Gastrocnemius medialis (tissue), 4 donors: ENCODE results near the gene OR2AJ1. TPM values are rescaled to one million over a fixed set of nuclear protein-coding genes. Genes with fewer than 3 reads are reported as not detected.

Experiments used
- ATAC-seq, 2 donors: fragments of 150-250 bp; one replicate each; pipeline ENCODE4 v1.9.1; 2016
- DNase-seq, 2 donors: peaks; one replicate each; pipeline ENCODE4 v3.0.0-alpha.2; 2019
- H3K27ac ChIP-seq, 4 donors: fragments of 200-600 bp; sonication (generic); 1 replicate in 1 of 4; 2 replicates in 3 of 4; pipeline ENCODE4 v1.5.1; 2016 to 2018; ENCODE audit warnings: mild to moderate bottlenecking in 2 of 4, moderate library complexity in 1 of 4
- H3K27me3 ChIP-seq, 3 donors: fragments of 200-600 bp; sonication (generic) in 2 of 3; 1 replicate in 1 of 3; 2 replicates in 2 of 3; pipeline versions ENCODE4 v1.5.1 to v1.6.0; 2016 to 2019; ENCODE audit warnings: mild to moderate bottlenecking in 1 of 3, moderate library complexity in 1 of 3
- H3K36me3 ChIP-seq, 2 donors: fragments of 200-600 bp; sonication (generic) in 1 of 2; one replicate each; pipeline ENCODE4 v1.5.1; 2017 to 2018
- H3K4me1 ChIP-seq, 2 donors: fragments of 200-600 bp; sonication (generic) in 1 of 2; one replicate each; pipeline ENCODE4 v1.5.1; 2016 to 2017; ENCODE audit warnings: mild to moderate bottlenecking in 2 of 2
- H3K4me3 ChIP-seq, 4 donors: fragments of 200-600 bp; sonication (generic) in 3 of 4; 1 replicate in 1 of 4; 2 replicates in 3 of 4; pipeline ENCODE4 v1.5.1; 2016 to 2019; ENCODE audit warnings: mild to moderate bottlenecking in 2 of 4
- H3K9me3 ChIP-seq, 3 donors: fragments of 200-600 bp; sonication (generic) in 2 of 3; 1 replicate in 1 of 3; 2 replicates in 2 of 3; pipeline ENCODE4 v1.5.1; 2016 to 2019
- POLR2A ChIP-seq, 2 donors: fragments of 450-650 bp; IDR thresholded peaks; one replicate each; pipeline ENCODE4 v1.6.1; 2017; ENCODE audit warnings: antibody characterized with exemption in 2 of 2, mild to moderate bottlenecking in 2 of 2, moderate library complexity in 2 of 2
- in situ Hi-C, 4 donors: fragments of 200-750 bp; cut with MboI; loops; one replicate each; pipeline versions ENCODE4 v1.15.0 to v1.8.0; 2017; ENCODE audit warnings: low sequenced_read_pairs in 4 of 4
- intact Hi-C: fragments of 100-400 bp; cut with DNase I; formaldehyde crosslinking; loops from one replicate; pipeline ENCODE4 v1.15.1; 2023; ENCODE audit warnings: low total_unique reads
- total RNA-seq, 4 donors: library from RNA; depleted of rRNA; stranded (reverse); fragments of >200 nt; gene quantifications; one replicate each; pipeline versions ENCODE4 v1.1.0 to v1.2.3, GENCODE V29; 2016
- TF ChIP-seq, protein P1 (sequence below), 5 experiments: fragments of 450-650 bp in 3 of 5; fragments of 200-600 bp in 2 of 5; sonication (generic) in 2 of 5; IDR thresholded peaks in 4 of 5; conservative IDR thresholded peaks in 1 of 5; 1 replicate in 4 of 5; 2 replicates in 1 of 5; pipeline ENCODE4 v1.5.1; 2016 to 2019; ENCODE audit warnings: antibody characterized with exemption in 5 of 5, mild to moderate bottlenecking in 3 of 5, moderate library complexity in 3 of 5

The OR2AJ1 gene
- total RNA-seq, 4 donors from 2014 or later: not detected

GRCh38 chr1:247908766-247909165 lies 15.9 kb upstream of the OR2AJ1 start:
- no peaks in the 10 kb centered on the region for H3K4me1 ChIP-seq
- DNase-seq (no peak), ATAC-seq (no peak)
- H3K9me3 ChIP-seq: no peaks in the 10 kb centered on the region
- no peak for TF ChIP-seq POLR2A (IDR thresholded peaks at IDR 0.05)
- TF ChIP-seq, protein P1, sequence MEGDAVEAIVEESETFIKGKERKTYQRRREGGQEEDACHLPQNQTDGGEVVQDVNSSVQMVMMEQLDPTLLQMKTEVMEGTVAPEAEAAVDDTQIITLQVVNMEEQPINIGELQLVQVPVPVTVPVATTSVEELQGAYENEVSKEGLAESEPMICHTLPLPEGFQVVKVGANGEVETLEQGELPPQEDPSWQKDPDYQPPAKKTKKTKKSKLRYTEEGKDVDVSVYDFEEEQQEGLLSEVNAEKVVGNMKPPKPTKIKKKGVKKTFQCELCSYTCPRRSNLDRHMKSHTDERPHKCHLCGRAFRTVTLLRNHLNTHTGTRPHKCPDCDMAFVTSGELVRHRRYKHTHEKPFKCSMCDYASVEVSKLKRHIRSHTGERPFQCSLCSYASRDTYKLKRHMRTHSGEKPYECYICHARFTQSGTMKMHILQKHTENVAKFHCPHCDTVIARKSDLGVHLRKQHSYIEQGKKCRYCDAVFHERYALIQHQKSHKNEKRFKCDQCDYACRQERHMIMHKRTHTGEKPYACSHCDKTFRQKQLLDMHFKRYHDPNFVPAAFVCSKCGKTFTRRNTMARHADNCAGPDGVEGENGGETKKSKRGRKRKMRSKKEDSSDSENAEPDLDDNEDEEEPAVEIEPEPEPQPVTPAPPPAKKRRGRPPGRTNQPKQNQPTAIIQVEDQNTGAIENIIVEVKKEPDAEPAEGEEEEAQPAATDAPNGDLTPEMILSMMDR (IDR thresholded peaks at IDR 0.05 in 4 of 5, conservative IDR thresholded peaks at IDR 0.05 in 1 of 5): no peak
- intact Hi-C loops: no loop called here
- no peaks in the 10 kb centered on the region for H3K36me3 ChIP-seq
- H3K27ac ChIP-seq: no peak overlapping the region
- H3K4me3 ChIP-seq: no peak overlapping the region
- in situ Hi-C loops: no loop called here
- H3K27me3 ChIP-seq: no peaks in the 10 kb centered on the region

GRCh38 chr1:247913786-247914185 lies 10.9 kb upstream of the OR2AJ1 start:
- ATAC-seq: no peak

DNA sequence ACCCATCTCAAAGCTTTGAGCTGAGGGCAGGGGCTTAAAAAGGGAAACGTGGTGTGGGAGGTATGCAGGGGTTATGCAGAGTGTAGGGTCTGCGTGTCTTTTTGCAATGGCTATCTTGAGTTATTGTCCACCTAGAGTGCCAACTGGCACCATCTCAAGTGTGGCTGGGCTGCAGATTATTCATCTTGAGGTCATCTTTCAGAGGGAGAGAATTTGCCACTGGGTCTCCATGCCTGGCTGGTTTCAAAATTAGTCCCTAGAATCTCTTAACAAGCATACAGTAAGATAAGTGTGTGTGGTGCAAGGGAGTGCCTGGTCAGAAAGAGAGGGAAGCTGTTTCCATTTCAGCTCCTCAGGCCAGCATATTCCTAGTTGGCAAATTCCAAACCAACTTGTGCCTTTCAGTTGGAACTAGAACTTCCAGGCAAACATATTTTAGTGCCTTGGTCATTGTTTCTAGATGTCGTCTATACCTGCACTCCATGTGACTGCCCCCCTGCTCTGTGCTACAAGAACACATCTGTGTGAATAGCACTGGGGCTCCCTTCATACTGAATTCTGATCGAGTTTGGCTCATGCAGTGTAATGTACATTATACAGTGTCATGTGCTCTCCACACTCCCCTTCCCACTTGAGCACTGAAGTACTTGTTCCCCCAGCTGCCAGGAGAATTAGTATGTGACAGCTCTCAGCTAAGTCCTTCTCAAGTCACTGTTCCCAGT lies 9.6 kb upstream of the OR2AJ1 start:
- Histone ChIP-seq H3K4me3 (no peak overlapping the region), H3K9me3 (no peaks in the 10 kb centered on the region), H3K4me1 (no peaks in the 10 kb centered on the region), H3K27ac (no peak overlapping the region), H3K36me3 (no peaks in the 10 kb centered on the region), H3K27me3 (no peaks in the 10 kb centered on the region)
- no peak for TF ChIP-seq POLR2A (IDR thresholded peaks at IDR 0.05)
- TF ChIP-seq, protein P1 (IDR thresholded peaks at IDR 0.05 in 4 of 5, conservative IDR thresholded peaks at IDR 0.05 in 1 of 5): no peak
- DNase-seq (no peak), ATAC-seq (no peak)
- in situ Hi-C loops: no loop called here
- intact Hi-C loops: no loop called here

More at GRCh38 chr1:247913786-247914185, 10.9 kb upstream of the OR2AJ1 start:
- H3K9me3 ChIP-seq: no peaks in the 10 kb centered on the region
- H3K4me3 ChIP-seq: no peak overlapping the region
- no peaks in the 10 kb centered on the region for H3K36me3 ChIP-seq
- no peak for TF ChIP-seq POLR2A (IDR thresholded peaks at IDR 0.05)
- TF ChIP-seq, protein P1 (IDR thresholded peaks at IDR 0.05 in 4 of 5, conservative IDR thresholded peaks at IDR 0.05 in 1 of 5): no peak
- DNase-seq: no peak
- H3K27me3 ChIP-seq: no peaks in the 10 kb centered on the region
- in situ Hi-C loops: no loop called here
- H3K4me1 ChIP-seq: no peaks in the 10 kb centered on the region
- intact Hi-C loops: no loop called here
- no peak overlapping the region for H3K27ac ChIP-seq

DNA sequence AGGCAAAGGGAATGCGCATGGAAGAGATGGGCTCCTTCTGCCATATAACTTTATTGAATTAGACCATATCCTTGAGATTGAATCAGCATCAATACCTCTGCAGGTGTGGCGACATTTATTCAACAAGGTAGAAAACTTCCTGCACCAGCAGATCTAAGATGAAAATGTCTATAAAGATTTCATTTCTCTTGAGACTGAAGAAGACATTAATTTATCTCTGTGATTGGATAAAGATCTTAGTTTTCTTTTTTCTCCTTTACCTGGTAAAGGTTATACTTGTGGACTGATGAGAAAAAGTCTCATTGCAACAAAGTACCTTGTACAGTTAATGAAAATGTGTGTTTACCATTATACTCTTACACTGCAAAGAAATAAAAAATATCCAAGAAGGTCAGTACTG lies 4.7 kb upstream of the OR2AJ1 start, which contains the start of gene OR2T8:
Gene OR2T8, plus strand, starts transcription at position 301 of the 400 bp plus-strand sequence. CDS start 766 bp downstream, outside the sequence.
- in situ Hi-C loops (no loop called here), intact Hi-C loops (no loop called here)
- ATAC-seq: no peak
- H3K4me3 ChIP-seq: no peak within 1 kb of the TSS
- no peaks in the 10 kb centered on the region for H3K27me3 ChIP-seq
- DNase-seq: no peak
- no peak within 1 kb of the TSS for H3K27ac ChIP-seq
- no peaks in the 10 kb centered on the region for H3K9me3 ChIP-seq
- TF ChIP-seq, protein P1 (IDR thresholded peaks at IDR 0.05 in 4 of 5, conservative IDR thresholded peaks at IDR 0.05 in 1 of 5): no peak
- TF ChIP-seq POLR2A (IDR thresholded peaks at IDR 0.05): no peak
- H3K4me1 ChIP-seq: no peaks in the 10 kb centered on the region
- H3K36me3 ChIP-seq: no peaks in the 10 kb centered on the region
